ENCODE data around the gene RIN3. TPM values are rescaled to one million over a fixed set of nuclear protein-coding genes. Genes with fewer than 3 reads are reported as not detected.
A peak's percentile ranks its signal among the peaks of the same experiment; 100 is the strongest.

RIN3 gene
- total RNA-seq, 2 donors from 2014 or later, result 6.6 to 11.8 TPM

DNA sequence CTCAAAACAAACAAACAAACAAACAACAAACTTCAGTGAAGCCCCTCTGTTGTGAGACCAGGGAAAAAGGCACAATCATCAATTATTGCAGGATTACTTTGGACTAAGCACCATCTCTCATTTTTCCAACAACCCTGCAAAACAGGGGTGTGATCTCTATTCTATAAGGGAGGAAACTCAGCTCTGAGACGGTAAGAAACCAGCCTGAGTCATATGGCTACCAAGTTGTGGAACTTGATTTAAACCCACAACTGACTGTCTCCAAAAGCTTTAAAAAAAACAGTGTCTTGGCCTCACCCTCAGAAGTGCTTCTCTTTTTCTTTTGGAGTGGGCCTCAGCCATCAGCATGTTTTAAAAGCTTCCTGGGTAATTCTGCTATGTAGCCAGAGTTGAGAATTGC is 49.8 kb downstream of the RIN3 start:
- no peak overlapping the region for H3K4me3 ChIP-seq
- TF ChIP-seq, protein P1, sequence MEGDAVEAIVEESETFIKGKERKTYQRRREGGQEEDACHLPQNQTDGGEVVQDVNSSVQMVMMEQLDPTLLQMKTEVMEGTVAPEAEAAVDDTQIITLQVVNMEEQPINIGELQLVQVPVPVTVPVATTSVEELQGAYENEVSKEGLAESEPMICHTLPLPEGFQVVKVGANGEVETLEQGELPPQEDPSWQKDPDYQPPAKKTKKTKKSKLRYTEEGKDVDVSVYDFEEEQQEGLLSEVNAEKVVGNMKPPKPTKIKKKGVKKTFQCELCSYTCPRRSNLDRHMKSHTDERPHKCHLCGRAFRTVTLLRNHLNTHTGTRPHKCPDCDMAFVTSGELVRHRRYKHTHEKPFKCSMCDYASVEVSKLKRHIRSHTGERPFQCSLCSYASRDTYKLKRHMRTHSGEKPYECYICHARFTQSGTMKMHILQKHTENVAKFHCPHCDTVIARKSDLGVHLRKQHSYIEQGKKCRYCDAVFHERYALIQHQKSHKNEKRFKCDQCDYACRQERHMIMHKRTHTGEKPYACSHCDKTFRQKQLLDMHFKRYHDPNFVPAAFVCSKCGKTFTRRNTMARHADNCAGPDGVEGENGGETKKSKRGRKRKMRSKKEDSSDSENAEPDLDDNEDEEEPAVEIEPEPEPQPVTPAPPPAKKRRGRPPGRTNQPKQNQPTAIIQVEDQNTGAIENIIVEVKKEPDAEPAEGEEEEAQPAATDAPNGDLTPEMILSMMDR (IDR thresholded peaks at IDR 0.05), result no peak

DNA sequence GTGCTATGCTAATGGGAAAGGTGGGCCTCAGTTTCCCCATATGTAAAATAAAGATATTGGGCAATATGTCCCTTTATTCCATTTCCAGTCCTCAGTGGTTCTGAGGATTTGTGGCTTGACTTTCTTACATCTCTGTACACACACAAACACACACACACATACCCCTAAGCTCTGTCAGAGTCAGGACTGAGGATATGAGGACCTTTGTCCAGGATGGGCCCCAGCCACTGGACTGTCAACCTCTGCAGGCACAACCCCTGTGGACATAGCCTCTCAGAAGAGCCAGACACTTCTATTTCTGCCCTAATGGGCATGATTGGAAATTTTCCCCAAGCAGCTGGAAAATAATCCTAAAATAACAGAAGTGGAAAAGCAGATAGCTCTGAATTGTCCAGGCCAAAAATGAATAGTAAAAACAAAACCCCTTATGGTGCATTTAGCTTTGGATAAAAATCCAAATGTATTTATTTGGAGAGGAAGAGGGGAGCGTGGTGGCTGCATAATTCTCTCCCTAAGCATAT is 50.2 kb downstream of the RIN3 start:
- peak overlapping the region; percentile 29 to 31 for H3K27ac ChIP-seq
- peaks cover 0 to 33% of the 10 kb centered on the region in 2 donors for H3K4me1 ChIP-seq
- H3K36me3 ChIP-seq, result peaks cover 17% of the 10 kb centered on the region
- no peaks in the 10 kb centered on the region for H3K27me3 ChIP-seq
- no peak overlapping the region for H3K4me3 ChIP-seq
- H3K9me3 ChIP-seq, result peaks cover 0 to 11% of the 10 kb centered on the region in 2 donors
- TF ChIP-seq, protein P1 (IDR thresholded peaks at IDR 0.05), result no peak
- DNase-seq (ENCODE audit: low spot score), result no peak

More for the DNA sequence above, 49.8 kb downstream of the RIN3 start:
- Histone ChIP-seq H3K27me3 (no peaks in the 10 kb centered on the region), H3K36me3 (peaks cover 17% of the 10 kb centered on the region), H3K4me1 (peaks cover 0 to 28% of the 10 kb centered on the region in 2 donors), H3K27ac (peak overlapping the region; percentile 29 to 31), H3K9me3 (peaks cover 0 to 11% of the 10 kb centered on the region in 2 donors)
- no peak for DNase-seq (ENCODE audit: low spot score)

DNA sequence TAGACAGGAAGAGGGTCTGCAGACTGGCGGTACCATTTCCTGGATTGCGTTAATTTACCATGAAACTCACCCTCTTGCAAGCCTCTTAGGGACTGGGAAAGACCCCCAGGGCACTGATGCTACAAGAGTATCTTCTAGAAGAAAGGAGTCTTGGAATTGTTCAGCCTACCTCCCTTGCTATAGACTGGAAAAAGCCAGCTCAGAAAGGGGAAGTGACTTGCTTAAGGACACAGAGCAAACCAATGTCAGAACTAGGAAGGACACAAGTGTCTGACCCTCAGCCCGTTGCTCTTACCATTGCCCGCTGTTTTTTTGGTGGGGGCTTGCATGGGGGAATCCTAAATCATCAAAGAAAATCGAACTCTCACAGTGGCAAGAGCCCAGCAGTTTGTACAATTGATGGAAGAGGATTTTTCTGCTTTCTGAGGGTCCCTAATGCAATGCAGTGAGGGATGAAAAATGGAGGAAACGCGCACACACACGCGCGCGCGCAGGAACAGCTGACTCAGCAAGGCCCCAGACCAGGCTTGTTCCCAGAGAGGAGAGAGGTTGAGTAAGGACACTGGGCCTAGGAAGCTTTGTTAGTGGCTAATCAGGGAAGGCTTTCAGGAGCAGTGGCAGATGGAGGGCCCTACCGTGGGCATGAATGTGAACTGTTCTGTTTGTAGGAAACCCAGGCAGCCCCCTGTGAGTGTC is 50.9 kb downstream of the RIN3 start:
- peaks cover 17% of the 10 kb centered on the region for H3K36me3 ChIP-seq
- H3K27me3 ChIP-seq, result no peaks in the 10 kb centered on the region
- H3K27ac ChIP-seq, result peak overlapping the region in 1 of 2 donors; percentile 31
- H3K9me3 ChIP-seq, result peaks cover 0 to 11% of the 10 kb centered on the region in 2 donors
- no peak overlapping the region for H3K4me3 ChIP-seq
- TF ChIP-seq, protein P1 (IDR thresholded peaks at IDR 0.05), result no peak
- H3K4me1 ChIP-seq, result peaks cover 0 to 40% of the 10 kb centered on the region in 2 donors
- no peak for DNase-seq (ENCODE audit: low spot score)

DNA sequence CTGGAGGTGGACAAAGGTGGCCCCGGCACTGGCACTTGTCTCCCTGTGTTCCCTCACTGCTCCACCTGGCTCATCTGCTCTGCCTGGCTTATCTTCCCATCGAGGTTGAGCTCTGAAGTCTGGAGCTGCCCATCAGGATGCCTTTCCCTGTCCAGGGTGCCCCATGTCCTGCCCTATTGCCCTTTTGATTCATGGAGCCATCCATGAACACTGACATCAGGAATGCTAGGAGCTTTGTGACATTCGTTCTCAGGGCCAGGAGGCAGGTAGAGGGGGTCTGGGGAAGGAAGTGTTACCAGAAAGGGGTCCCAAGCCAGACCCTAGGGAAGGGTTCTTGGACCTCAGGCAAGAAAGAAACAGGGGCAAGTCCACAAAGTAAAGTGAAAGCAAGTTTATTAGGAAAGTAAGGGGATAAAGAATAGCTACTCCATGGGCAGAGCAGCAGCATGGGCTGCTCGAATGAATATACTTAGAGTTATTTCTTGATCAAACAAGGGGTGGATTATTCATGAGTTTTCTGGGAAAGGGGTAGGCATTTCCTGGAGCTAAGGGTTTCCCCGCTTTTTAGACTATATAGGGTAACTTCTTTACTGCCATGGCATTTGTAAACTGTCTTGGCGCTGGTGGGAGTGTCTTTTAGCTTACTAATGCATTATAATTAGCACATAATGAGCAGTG is 51.6 kb downstream of the RIN3 start:
- H3K27ac ChIP-seq, result no peak overlapping the region
- peaks cover 0 to 40% of the 10 kb centered on the region in 2 donors for H3K4me1 ChIP-seq
- peaks cover 0 to 11% of the 10 kb centered on the region in 2 donors for H3K9me3 ChIP-seq
- peaks cover 12% of the 10 kb centered on the region for H3K36me3 ChIP-seq
- DNase-seq (ENCODE audit: low spot score), result no peak
- H3K27me3 ChIP-seq, result no peaks in the 10 kb centered on the region
- H3K4me3 ChIP-seq, result no peak overlapping the region
- TF ChIP-seq, protein P1 (IDR thresholded peaks at IDR 0.05), result no peak

DNA sequence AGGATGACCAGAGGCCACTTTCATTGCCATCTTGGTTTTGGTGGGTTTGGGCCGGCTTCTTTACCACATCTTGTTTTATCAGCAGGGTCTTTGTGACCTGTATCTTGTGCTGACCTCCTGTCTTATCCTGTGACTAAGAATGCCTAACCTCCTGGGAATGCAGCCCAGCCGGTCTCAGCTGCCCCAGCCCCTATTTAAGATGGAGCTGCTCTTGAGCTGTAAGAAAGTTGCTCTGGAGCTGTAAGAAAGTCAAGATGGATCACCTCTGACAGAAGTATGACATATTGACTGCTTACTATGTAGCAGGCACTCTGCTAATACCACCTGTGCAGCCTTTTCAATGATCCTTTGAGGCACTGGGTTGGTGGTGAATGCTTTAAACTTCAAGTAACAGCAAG is 52.1 kb downstream of the RIN3 start:
- TF ChIP-seq, protein P1 (IDR thresholded peaks at IDR 0.05), result no peak
- peaks cover 0 to 11% of the 10 kb centered on the region in 2 donors for H3K9me3 ChIP-seq
- peaks cover 0 to 40% of the 10 kb centered on the region in 2 donors for H3K4me1 ChIP-seq

More for the DNA sequence above, 52.1 kb downstream of the RIN3 start:
- Histone ChIP-seq H3K27ac (no peak overlapping the region), H3K36me3 (peaks cover 7% of the 10 kb centered on the region), H3K27me3 (no peaks in the 10 kb centered on the region), H3K4me3 (no peak overlapping the region)
- no peak for DNase-seq (ENCODE audit: low spot score)
